GM21528 (cell line): ENCODE data around the gene DISP1.

Source experiments
- ATAC-seq: cut with Tn5 transposase; IDR thresholded peaks from one replicate; pipeline ENCODE4 v1.9.1; 2021; ENCODE audit warnings: mild to moderate bottlenecking, moderate library complexity; ENCODE audit not compliant: unreplicated experiment, low FRiP score

Gene DISP1

DNA sequence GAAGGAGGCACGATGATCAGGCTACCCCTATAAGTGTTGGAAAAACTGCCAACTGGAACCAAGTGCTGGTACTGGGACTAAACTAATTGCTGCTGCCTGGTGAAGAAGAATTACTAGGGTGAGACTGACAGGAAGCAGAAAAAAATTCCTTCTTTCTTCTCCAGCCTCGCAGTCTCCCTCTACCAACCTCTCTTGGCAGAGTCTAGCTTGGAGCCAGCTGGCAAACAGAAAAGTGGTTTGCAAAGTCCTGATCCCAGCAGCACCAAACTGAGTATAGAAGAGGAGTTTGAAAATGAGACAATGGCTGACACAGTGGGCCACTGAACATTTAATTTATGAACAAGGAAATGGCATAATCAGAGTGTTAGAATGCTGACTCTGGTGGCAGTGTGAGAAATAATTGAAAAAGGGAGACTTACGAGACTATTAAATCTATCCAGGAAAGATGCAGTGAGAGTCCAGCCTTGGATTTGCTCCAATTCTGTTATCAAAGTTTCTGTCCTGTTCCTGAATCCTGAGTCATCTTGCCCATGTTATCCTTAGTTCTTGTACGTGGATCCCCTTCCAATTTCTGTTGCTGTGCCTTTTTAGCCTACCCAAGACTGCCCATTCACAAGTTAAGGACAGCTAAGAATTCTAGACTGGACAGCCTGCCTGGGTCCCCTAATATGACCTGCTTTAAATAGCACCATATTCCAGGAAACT, 23.7 kb upstream of the DISP1 start:
- no peak for ATAC-seq

DNA sequence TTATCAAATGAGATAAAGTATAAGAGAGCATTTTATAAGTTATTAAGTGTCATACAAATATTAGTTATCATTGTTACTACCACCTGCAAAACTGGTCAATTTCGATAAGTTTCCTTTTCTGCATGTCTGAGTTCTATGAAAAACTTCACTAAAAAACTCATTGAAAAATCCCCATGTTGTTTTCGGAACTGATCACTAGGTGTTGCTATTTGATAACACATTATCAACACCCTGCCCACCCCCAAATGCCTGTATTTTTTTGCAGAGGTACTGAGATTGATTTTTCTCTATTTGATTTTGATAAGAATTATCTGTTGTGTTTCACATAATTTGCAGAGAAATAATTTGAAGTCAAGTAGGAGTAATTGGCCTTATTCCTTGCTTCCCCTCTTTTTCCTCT, 22.1 kb upstream of the DISP1 start:
- no peak for ATAC-seq

DNA sequence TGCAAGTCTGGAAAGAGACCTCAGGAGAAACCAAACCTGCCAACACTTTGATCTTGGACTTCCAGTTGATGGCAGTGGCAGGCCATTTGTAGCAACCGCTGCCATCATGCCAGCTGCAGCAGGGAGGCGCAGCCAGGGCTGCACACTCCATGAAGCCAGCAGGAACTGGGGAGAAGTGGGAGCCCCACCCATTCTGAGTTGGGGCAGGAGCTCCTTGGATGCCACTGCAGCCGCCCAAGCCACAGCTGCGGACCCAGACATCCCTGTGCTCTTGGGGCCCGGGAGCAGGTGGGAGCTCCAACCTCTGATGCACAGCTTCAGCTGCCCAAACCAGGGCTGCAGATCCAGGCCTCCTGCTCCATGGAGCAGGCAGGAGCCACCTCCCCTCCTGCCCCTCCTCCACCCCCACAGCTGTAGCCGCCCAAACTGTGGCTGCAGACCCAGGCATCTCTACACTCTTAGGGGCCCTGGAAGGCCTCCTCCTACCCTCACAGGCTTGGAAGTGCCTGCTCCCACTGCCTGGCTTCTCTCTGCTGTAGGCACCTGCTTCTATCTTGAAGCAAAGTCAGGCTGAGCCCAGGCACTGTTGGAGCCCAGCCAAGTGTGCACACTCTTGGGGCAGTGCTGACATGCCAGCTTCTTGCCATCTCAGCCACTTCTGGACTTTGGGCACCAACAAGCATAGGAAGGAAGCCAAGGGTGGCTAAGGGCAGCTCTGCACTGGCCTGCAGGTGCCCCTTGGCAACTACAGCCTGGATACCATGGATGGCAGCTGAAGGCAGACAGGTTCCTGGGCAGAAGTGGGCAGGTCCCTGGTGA, 20.0 kb upstream of the DISP1 start:
- no peak for ATAC-seq

DNA sequence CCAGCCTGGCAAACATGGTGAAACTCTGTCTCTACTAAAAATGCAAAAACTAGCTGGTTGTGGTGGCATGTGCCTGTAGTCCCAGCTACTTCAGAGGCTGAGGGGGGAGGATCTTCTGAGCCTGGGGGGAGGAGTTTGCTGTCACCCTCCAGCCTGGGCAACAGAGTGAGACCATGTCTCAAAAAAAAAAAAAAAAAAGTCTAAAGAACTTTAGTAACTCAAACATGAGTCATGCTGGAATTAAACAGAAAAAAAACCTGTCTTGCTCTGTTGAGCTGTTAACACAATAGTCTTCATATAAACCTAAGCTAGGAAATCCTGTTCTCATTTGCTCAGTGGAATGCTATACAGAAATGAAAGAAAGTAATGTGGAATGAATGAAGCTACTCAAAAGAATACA, 16.7 kb upstream of the DISP1 start:
- ATAC-seq, result no peak

DNA sequence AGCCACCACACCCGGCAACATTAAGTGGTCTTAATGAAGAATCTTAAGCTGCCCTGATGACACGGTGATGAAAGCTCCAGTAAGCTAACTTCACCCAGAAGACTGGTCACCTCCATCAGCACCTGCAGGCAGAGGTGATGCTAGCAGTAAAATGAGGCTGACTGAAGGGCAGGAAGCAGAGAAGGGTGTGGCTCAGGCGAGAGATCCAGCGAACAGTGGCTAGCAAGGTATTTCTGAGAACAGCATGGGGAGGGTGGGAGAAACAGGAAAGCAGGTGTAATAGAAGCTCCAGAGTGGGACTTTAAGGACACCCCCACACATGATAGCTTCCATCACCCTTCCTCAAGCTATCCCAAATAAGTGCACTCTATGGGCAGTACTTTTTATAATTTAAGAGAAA, 15.9 kb upstream of the DISP1 start:
- ATAC-seq, result no peak

- ATAC-seq, result no peak
Observed at GRCh38 chr1:222801067-222801466, 13.8 kb upstream of the DISP1 start.

- ATAC-seq, result no peak
Observed at GRCh38 chr1:222811671-222812070, 3.2 kb upstream of the DISP1 start.

GRCh38 chr1:222813866-222814535, 838 bp upstream of the DISP1 start:
- ATAC-seq, result no peak

GRCh38 chr1:222815440-222815765, 564 bp downstream of the DISP1 start:
- ATAC-seq, result no peak

- ATAC-seq, result no peak
Observed at GRCh38 chr1:222817529-222817928, 2.7 kb downstream of the DISP1 start.

GRCh38 chr1:222818171-222818570, 3.3 kb downstream of the DISP1 start:
- ATAC-seq, result no peak

DNA sequence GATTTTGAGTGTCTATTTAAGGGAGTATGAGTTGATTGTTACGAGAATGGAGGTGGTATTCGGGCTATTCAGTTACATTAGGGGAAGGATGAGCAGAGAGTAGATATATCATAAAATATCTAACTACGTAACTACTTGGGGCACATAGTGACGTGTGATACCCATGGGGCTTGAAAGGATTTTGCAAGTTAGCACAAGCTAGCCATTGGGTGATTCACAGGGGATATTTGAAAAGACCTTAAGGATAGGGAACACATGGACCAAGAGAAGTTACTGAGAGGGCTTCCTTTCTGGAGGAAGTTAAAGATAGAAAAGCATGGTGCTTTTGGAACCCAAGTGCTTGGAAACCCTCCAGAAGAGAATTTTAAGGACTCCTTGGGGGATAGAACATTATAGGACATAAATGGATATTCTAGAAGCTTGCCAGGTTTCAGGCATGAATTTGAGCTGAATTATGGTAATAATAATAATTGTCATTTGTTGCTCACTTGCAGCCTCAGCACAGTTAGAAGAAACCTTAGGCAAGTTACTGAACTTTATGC, 5.4 kb downstream of the DISP1 start:
- ATAC-seq, result no peak

GRCh38 chr1:222821239-222821638, 6.4 kb downstream of the DISP1 start:
- ATAC-seq, result no peak

- ATAC-seq, result no peak
Observed at GRCh38 chr1:222823695-222824094, 8.9 kb downstream of the DISP1 start.

- no peak for ATAC-seq
Observed at GRCh38 chr1:222824641-222825040, 9.8 kb downstream of the DISP1 start.

- no peak for ATAC-seq
Observed at GRCh38 chr1:222828939-222829338, 14.1 kb downstream of the DISP1 start.

DNA sequence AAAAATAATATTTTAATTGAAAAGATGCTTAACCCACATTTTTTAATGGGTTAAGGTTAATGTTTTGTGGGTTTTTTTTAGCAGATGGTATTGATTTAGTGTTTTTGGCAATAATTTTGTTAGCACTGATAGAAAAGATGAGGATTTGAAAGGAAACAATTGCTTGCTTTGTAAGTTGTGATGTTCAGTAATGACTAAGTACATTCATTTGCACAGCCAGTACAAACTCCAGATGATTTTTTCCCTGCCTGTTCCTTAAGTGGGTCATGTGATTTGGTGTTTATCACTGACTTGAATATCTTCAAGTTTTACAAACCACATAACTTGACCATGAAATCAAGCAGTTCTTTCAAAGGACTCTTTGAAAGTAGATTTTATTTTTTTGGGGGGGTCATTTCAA, 15.0 kb downstream of the DISP1 start:
- no peak for ATAC-seq

DNA sequence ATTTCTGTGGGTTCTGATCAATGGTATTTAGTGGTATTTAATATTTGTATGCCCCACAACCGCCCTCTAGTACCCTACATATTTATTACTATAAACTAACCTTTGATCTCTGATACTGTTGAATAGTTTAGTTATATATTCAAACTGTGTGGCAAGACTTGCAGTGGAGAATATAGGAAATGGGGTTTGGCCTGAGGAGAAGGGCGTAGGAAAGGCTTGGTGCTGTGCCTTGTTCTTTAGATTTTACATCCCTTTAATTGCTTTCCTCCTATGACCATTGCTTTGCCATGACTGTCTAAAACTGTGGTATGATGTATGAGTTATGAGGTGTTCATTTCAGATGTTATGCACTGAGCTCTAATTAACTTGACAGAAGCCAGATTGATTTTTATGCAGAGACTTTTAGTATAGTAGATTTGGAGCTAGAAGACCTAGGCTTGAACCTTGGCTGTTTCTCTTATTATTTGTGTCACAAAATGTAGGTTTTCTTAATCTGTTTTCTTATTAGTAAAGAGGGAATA, 18.6 kb downstream of the DISP1 start:
- no peak for ATAC-seq

GRCh38 chr1:222843469-222844410, 28.9 kb downstream of the DISP1 start:
- no peak for ATAC-seq

GRCh38 chr1:222844411-222844779, 29.6 kb downstream of the DISP1 start:
- no peak for ATAC-seq
